ENCODE results near the gene ACP1.

The ACP1 gene

DNA sequence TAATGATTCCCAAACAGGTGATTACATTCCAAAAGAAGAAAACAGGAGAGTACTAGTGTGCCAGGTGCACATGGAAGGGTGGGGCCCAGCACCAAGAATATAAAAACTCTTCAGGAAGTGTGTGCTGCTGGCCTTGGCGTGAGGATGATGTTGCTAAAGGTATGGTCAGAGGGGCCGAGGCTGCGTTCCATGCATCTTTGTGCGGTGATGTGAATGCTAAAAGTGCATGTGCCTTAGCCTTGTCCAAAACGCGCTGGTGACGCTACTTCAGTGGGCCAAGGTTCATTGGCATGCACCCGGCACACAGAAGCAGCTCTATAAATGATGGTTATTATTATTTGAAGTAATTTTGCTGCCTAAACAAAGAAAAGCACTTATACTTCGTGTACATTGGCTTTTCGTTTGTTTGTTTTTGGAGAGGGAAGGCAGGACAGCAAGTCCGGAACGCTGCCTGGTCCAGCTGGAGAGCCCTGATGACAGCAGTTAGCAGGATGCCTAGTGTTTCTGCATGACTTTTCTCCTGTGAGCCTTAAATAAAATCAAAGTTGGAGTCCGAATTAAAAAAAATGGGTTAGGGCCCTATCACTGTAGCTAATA lies 20.2 kb downstream of the ACP1 start:
- H3K4me3 ChIP-seq (ENCODE audit: low read depth, low read length): no peak overlapping the region
- TF ChIP-seq, protein P1, sequence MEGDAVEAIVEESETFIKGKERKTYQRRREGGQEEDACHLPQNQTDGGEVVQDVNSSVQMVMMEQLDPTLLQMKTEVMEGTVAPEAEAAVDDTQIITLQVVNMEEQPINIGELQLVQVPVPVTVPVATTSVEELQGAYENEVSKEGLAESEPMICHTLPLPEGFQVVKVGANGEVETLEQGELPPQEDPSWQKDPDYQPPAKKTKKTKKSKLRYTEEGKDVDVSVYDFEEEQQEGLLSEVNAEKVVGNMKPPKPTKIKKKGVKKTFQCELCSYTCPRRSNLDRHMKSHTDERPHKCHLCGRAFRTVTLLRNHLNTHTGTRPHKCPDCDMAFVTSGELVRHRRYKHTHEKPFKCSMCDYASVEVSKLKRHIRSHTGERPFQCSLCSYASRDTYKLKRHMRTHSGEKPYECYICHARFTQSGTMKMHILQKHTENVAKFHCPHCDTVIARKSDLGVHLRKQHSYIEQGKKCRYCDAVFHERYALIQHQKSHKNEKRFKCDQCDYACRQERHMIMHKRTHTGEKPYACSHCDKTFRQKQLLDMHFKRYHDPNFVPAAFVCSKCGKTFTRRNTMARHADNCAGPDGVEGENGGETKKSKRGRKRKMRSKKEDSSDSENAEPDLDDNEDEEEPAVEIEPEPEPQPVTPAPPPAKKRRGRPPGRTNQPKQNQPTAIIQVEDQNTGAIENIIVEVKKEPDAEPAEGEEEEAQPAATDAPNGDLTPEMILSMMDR (conservative IDR thresholded peaks at IDR 0.05; ENCODE audit: low read depth, low read length): no peak
- DNase-seq (ENCODE audit: low read depth): peak; percentile 42

DNA sequence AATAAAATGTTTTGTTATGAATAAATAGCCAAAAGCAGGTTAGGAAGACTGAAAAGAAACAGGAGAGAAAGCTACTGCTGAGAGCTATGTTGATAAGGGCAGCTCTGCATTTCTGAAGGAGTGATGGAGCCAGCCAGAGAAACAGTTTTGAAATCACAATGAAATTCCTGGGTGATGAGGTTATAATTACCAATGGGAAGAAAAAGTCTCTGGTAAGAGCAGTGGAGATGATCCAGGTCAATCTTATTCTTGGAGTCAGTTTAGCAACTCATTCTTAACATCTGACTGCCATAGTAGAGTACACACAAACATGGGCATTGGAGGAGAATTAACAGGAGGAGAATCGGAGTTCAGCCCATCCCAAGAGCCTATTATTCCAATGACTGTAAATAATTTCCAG lies 20.8 kb downstream of the ACP1 start:
- TF ChIP-seq, protein P1 (conservative IDR thresholded peaks at IDR 0.05; ENCODE audit: low read depth, low read length): no peak
- peak; percentile 90 for DNase-seq (ENCODE audit: low read depth)
- no peak overlapping the region for H3K4me3 ChIP-seq (ENCODE audit: low read depth, low read length)

DNA sequence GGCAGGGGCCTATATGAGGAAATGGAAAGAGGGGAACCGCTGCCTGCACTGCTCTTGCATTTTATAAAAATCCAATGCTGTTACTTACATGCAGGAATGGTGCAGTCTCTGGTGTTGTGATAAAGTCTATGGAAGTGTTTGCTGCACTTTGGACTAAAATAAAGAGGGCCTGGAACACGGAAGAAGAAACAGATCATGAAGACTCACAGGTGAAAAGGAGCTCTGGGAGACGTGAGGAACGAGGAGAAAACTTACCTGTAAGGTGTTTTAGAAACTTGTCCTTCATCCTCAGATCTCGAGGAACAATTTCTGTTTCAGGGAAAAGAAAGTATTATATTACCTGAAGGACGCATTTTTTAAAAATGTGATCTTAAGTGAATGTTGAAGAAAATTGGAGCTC lies 21.3 kb downstream of the ACP1 start:
- TF ChIP-seq, protein P1 (conservative IDR thresholded peaks at IDR 0.05; ENCODE audit: low read depth, low read length): no peak
- H3K4me3 ChIP-seq (ENCODE audit: low read depth, low read length): no peak overlapping the region
- DNase-seq (ENCODE audit: low read depth): no peak

DNA sequence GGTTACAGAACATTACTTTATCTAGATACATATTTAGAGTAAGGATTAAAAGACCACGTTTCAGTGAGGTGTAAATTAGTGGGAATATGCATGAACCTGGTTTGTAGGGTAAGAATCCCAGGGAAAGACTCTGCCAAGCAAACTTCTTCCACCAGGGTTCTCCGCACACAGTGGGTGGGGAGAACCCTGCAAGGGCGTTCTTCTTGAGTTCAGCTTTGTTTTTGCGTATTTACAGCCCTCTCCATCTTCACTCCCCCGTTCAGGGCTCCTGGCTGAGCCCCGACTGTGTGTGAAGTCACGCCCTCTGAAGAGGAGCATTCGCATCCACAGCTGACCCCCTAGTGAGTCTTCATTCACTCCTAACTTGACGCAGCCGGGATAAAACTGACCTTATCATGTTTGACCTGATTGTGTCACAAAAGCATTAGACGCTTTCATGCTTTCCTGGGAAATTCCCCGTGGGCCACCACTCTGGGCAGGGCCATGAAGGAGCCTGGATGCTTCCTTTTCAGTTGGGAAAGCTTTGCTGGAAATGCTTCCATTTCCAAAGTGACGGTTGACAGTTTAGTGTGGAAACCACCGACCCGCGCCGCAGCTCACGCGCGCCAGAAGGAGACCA lies 22.1 kb downstream of the ACP1 start:
- peak overlapping the region; percentile 37 for H3K4me3 ChIP-seq (ENCODE audit: low read depth, low read length)

DNA sequence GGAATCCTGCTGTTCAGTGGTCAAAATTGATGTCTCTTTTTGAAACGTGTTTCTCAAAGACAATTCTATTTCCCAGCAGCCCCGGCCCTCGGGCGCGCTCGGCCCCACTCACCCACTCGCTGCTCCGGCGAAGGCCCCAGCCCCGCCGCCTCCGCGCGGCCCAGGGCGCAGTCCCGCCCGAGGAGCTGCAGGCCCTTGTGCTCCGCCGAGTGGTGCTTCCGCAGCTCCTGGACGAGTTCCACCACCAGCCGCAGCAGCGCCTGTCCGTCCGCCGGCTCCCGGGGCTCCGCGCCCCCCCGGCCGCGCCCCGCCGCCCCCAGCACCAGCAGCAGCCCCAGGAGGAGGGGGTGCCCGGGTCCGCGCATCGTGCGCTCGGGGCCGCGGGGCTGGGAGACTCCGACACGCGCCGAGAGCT lies 22.7 kb downstream of the ACP1 start:
- TF ChIP-seq, protein P1 (conservative IDR thresholded peaks at IDR 0.05; ENCODE audit: low read depth, low read length): no peak
- peak overlapping the region; percentile 37 for H3K4me3 ChIP-seq (ENCODE audit: low read depth, low read length)
- peak; percentile 61 for DNase-seq (ENCODE audit: low read depth)

More for the DNA sequence above, 22.1 kb downstream of the ACP1 start:
- peak; percentile 28 for DNase-seq (ENCODE audit: low read depth)
- TF ChIP-seq, protein P1 (conservative IDR thresholded peaks at IDR 0.05; ENCODE audit: low read depth, low read length): no peak

DNA sequence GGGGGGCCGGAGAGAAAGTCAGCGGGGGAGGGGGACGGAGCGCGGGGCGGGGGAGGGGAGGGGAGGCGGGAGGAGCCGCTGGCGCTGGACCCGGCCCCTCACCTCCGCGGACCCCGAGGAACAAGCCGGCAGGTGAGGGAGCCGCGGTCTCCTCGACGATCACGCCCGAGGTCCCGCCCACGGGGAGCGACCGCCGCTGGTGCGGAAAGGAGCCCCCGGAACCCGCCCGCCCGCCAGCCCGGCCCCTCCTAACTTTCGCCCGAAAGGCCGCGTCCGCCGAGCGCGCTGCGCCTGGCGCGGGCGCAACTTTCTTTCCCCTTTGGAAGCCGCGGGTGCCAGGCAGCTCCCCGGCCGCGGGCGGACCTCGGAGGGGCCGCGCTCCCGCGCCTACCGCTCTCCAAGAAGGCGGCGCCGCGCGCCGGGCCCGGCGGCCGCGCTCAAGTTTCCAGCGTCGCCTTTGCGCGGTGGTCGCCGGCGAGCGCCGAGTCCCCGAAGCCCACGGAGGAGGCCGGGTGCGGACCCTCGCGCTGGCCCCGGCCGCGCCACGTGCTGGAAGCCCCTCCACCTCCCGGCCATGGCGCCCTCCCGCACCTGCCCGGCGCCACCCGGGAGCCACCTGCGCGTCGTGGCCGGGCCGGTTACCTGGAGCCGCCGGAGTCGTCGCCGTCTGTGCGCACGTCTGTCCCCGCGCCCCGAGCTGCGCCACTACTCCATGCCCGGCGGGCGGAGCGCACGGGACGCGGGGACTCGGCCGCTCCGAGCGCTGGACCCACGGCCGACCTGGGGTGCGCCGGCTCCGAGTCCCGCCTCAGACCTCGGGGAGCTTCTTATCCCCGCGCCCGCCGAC lies 23.4 kb downstream of the ACP1 start, which contains the start of gene ALKAL2:
ALKAL2 (minus strand) TSS at position 181 of the 847 bp plus-strand sequence. CDS start 256 bp downstream, outside the sequence.
- DNase-seq (ENCODE audit: low read depth): no peak
- H3K4me3 ChIP-seq (ENCODE audit: low read depth, low read length): peak within 1 kb of the TSS; percentile 37
- TF ChIP-seq, protein P1 (conservative IDR thresholded peaks at IDR 0.05; ENCODE audit: low read depth, low read length): no peak

Data from choroid plexus epithelial cell (primary cell).